ENCODE results near the gene UGCG. TPM values are rescaled to one million over a fixed set of nuclear protein-coding genes. Genes with fewer than 3 reads are reported as not detected.

The UGCG gene
- total and polyA plus RNA-seq, 9 of the 15 experiments (the other 6 are each of a cell fraction or from before 2014, with no cell fraction given) = 20.0 to 40.3 (median 29.2) TPM

- DNase-seq (ENCODE audit: extremely low read depth in 1 of 4, low spot score in 3 of 4) (no peak), FAIRE-seq (no peak), ATAC-seq (no peak)
- 35% methylated on average over 3 of the region's 3 CpGs for WGBS (ENCODE audit: insufficient coverage, low coverage, missing lambda C conversion rate)
- no peaks in the 10 kb centered on the region for H3K79me2 ChIP-seq (ENCODE audit: control insufficient read depth, insufficient read depth, low read length)
- H3K4me1 ChIP-seq (replicated peaks in 1 of 2; ENCODE audit: control insufficient read depth in 2 of 2, insufficient read depth in 2 of 2, low read length in 2 of 2) = no peaks in the 10 kb centered on the region; a peak in 1 of 5 replicates
- H4K20me1 ChIP-seq (replicated peaks; ENCODE audit: control insufficient read depth, insufficient read depth, low read length) = no peaks in the 10 kb centered on the region
- no peaks in the 10 kb centered on the region for H3K36me3 ChIP-seq (ENCODE audit: control insufficient read depth, insufficient read depth, low read length)
- no peak overlapping the region for H3K27ac ChIP-seq (ENCODE audit: extremely low read depth, low read depth, low read length)
- no peaks in the 10 kb centered on the region for H3K9me3 ChIP-seq (replicated peaks; ENCODE audit: control insufficient read depth, insufficient read depth, low read depth, low read length)
- no peaks in the 10 kb centered on the region for H3K27me3 ChIP-seq (ENCODE audit: control insufficient read depth in 2 of 2, insufficient read depth in 2 of 2, low read length in 2 of 2)
- intact Hi-C loops (cut with micrococcal nuclease) = no loop called here
- CTCF ChIA-PET (ENCODE audit: low intra/inter-chr PET ratio) = no interaction called here
- no peak overlapping the region for H3K9ac ChIP-seq (ENCODE audit: insufficient read depth in 1 of 2, low read depth in 2 of 2, low read length in 2 of 2)
- POLR2A ChIA-PET = no interaction called here
- in situ Hi-C loops (cut with MboI) = no loop called here
- BruUV-seq (replicated peaks) = no TSS peak
- peak overlapping the region; percentile 20; the same call in 1 of the 2 replicates for H2AFZ ChIP-seq (ENCODE audit: low read depth, low read length)
- TF ChIP-seq MCM7 (IDR thresholded peaks at IDR 0.05) (no peak), RBM15 (IDR thresholded peaks at IDR 0.05; ENCODE audit: insufficient read depth, low read length) (no peak), BRF1 (IDR thresholded peaks at IDR 0.05; ENCODE audit: borderline replicate concordance, extremely low read depth, insufficient read length) (no peak), ZSCAN32 (CRISPR knock-in tag; IDR thresholded peaks at IDR 0.05) (no peak), CEBPB (tag; IDR thresholded peaks at IDR 0.05) (no peak), ZNF445 (CRISPR knock-in tag; IDR thresholded peaks at IDR 0.05; ENCODE audit: low read depth) (no peak), ZNF41 (CRISPR knock-in tag; conservative IDR thresholded peaks at IDR 0.05) (no peak), MAZ (CRISPR knock-in tag; conservative IDR thresholded peaks at IDR 0.05 in 1 of 2, IDR thresholded peaks at IDR 0.05 in 1 of 2) (no peak), ETV1 (tag; conservative IDR thresholded peaks at IDR 0.05; ENCODE audit: low read depth) (no peak), TBL1XR1 (IDR thresholded peaks at IDR 0.05; ENCODE audit: low read length in 2 of 2) (no peak), LEF1 (IDR thresholded peaks at IDR 0.05) (no peak), MBD2 (IDR thresholded peaks at IDR 0.05; ENCODE audit: borderline replicate concordance, low read depth) (no peak)
- H3K4me2 ChIP-seq (ENCODE audit: insufficient read depth, low read length) = no peak overlapping the region
- H3K9me1 ChIP-seq (ENCODE audit: control insufficient read depth, insufficient read depth, low read length) = no peaks in the 10 kb centered on the region
- H3K4me3 ChIP-seq = no peak overlapping the region
These were observed 38.9 kb upstream of the UGCG start for GRCh38 chr9:111857555-111858211.
